ENCODE data around the gene CDH23.

The CDH23 gene

DNA sequence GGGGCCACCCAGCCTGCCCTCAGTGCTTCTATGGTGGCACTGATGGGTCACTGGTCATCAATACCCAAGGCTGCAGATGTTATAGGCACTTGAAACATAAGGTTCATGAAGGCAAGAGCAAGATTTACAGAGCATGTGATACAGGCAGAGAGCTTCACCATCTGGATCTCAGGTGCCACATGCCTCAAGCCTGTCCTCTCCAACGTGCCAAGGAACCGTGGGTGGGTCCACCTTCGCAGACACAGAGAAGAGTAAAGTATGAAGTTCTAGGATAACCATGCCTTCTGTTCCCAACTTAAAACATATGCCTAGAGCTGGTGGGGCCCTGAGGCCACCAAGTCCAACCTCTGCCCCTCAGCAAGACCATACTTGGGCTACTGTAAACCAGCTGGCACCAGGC is 26.7 kb upstream of the CDH23 start:
- no peak for DNase-seq (ENCODE audit: low spot score)

DNA sequence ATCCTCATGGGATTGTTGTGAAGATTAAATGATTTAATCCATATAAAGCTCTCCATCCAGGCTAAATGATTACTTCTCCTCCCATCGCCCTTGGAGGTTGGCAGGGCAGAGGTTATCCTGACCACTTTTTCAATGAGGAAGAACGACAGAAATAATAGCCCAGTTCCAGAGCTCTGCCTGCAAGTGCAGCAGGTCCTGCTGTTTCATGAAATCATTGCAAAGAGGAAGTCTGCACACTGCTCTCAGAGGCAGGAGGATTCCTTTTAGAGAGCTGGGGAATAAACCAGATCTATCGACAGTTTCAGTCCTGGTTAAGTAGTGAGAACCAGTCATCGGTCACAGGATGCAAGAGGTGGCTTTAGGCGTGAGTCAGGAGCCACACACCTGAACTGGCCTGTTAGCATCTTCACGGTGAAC is 25.0 kb upstream of the CDH23 start:
- DNase-seq (ENCODE audit: low spot score), result peak; percentile 46

DNA sequence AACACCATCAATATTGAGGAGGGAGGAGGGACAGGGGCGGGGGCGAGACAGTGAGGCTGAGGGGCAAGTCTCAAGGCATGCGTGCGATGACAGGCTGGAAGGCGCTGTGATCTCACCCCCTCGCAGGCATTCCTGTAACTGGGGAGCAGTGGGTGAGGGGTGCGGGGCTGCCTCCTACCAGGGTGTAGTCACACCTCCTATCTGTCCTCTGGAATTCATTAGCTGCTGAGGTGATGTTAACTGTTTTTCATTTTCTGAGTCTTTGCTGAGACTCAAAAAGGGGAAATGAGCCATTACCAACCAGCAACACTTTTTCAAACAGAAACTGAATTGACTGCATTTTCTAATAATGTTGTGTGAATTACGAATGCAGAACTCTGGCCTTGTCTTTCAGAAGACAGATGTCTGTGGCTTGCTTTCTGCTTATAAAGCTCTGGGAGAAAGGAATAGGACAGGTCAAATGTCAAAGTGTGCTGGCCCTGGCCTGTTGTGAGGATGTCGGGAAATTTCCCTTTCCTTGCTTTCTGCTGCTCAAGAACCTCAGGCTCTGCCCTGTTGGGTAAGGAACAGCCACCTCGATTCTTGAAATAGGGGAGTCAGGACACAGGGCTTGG is 23.7 kb upstream of the CDH23 start:
- DNase-seq (ENCODE audit: low spot score), result peak; percentile 34

DNA sequence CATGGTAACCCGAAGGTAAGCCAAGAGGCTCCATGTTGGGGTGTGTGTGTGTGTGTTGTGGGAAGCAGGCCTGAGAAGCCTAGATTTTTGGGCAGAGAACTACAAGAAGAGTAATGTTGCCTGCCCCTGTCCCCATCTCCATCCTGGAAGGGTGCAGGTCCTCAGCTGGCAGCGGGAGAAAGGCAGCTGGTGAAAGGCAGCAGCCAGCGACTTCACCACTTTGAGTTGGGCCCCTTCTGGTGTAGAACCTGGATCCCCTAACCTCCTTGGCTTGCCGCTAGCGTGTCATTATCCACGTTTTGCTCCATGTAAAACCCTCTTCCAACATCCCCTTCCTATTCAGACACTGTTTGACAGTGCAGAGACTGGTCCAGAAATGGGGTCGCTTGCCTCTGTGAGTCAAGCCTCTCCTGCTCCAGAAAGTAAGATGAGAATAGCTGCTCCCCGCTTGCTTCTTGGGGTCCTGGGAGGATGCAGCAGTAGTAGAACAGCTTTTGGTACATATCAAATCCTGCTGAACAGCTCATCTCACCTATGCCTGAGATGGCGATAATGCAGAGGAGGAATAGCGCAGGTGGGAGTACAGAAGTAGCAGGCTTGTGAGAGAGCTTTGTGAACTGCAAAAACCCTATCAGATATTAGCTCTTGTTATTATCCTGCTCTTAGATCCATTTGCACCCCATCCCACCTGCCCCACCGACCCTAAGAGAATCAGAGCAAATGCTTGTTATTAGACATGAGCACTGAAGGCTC is 22.1 kb upstream of the CDH23 start:
- DNase-seq (ENCODE audit: low spot score), result no peak

DNA sequence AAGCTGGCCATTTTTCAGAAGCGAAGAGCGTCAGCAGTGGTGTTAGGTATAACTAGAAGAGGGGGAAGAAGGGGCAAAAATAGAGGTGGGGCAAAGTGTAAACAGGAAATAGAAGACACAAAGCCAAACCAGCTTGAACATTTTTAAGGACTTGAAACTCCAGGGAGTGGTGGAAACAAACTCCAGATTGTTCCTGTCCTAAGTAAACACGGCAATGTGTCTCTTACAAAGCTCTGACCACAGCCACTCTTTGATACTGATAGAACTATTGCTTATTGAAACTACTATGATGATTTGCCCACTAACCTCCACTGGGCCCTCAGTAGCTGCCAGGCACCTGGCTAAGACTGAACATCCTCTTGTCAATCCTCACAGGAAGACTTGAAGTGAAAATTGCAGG is 20.8 kb upstream of the CDH23 start:
- DNase-seq (ENCODE audit: low spot score), result no peak

DNA sequence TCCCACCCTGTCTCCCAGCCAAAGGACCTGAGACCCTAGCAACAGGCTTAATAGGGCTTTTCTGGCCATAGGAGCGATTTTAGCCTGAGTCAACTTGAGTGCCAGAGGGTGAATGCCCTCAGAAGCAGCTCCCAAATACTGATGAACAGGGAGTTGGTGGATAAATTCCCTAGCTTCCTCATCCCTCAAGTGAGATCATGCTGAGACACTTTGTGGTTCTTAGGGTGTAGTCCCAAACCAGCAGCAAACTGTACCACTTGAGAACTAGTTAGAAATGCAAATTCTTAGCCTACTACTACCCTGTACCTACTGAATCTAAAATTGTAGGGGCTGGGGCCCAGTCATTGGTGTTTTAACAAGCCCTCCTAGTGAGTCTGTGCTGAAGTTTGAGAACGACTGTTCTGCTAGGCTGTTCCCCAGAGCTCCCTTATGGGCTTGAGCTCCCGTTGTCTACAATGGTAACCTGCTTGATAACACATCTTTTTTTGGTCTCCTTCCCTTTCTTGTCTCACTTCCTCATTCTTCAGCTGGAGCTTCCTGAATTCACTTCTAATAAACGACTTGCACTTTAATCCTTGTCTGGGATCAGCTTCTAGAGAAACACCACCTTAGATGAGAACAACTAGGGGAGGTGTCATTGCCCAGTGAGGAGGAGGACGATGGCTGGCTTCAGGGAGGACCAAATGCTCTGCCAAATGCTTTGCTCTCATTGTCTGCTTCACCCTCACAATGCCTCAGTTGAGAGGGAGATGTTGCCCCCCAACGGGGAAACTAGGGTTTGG is 18.2 kb upstream of the CDH23 start:
- DNase-seq (ENCODE audit: low spot score), result peak; percentile 47

DNA sequence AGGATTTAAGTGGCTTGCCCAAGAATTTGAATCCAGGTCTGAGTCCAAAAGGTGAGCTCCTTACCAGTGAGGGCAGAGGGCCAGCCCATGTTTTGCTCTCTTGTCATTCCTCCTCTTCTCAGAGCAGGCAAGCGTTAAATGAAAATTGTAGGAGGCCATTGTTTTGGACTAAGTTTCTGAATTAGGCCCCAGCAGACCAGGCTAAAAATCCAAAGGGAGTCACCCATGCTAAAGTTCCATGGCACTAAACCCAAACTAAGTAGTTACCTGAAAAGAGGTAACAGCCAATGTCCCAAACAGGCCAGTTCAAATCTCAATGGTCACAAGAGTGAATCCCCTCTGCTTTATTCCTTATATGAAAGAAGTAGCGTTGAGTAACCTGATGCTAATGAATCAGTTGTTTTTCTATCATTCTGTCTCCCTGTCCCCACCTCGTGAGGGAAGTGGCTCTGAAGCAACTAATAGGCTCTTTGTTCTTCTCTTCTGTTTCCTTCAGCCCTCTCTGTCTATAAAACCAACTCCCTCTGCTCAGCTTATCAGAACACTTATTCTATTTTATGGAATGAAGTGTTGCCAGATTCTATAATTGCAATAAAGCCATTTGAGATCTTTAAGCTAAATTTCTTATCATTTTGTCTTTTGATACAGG is 17.5 kb upstream of the CDH23 start:
- no peak for DNase-seq (ENCODE audit: low spot score)

DNA sequence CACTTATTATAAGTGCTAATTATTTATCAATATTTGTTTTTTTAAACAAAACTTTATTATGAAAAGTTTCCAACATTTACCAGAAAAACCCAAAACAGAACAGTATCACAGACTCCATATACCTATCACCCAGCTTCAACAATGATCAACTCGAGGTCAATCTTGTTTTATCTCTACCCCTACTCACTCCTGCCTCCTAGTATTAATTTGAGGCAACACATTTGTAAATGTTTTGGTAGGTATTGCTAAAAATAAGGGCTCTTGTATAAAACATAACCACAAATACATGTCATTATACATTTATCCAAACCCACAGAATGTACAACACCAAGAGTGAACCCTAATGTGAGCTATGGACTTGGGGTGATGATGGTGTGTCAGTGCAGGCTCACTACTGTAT is 15.9 kb upstream of the CDH23 start:
- no peak for DNase-seq (ENCODE audit: low spot score)

DNA sequence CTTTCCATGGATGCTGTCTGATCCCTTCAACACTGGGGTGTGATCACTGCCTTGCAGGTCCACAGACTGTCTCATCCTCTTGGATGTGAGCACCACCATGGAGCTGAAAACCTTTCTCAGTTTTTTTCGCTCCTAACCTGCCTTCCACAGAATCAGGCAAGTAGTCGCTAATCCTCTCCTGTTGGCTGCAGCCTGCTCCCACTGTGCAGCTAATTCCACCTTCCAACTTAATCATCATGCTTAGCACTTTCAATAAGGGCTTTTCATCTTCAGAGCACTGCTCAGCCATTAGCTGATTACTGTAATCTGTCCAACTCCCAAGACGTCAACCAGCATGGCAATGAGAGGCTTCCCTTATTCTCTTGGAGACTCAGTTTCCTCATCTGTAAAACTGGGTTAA is 15.1 kb upstream of the CDH23 start:
- DNase-seq (ENCODE audit: low spot score), result no peak

DNA sequence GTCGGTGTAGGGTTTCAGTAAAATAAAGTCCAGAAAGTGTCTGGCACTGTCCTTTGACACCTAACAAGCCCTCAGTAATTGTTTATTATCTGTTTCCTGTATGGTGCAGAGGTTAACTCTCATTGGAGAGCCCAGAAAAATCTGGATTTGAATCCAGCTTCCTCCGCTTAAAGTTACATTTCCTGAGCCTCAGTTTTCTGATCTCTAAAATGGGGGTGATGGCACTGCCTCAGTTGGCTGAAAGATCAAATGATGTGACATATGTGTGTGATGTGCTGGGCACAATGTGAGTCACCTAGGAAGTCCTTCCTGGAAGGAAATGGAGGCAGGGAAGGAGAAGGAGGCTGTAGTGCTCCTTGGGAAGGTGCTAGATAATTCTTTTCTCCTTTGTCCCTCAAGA is 14.7 kb upstream of the CDH23 start:
- DNase-seq (ENCODE audit: low spot score), result no peak

DNA sequence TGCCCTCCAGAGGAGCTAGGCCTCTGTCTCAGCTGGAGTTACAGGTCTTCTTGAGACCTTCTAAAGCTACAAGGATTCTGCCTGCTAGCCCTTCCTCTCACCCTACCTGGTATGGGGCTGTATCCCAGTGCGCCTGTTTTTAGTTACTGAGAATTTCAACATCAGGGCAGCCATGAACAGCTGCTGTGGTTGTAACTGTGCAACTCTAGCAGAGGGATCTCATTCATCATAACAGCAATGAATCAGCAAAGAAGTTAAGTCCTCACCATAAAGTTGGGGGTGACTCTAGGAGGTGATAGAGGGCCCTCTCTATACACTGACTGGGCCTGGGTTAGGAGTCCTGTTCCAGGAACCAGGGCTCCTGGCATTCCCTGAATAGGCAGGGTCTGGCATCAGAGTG is 14.0 kb upstream of the CDH23 start:
- no peak for DNase-seq (ENCODE audit: low spot score)

DNA sequence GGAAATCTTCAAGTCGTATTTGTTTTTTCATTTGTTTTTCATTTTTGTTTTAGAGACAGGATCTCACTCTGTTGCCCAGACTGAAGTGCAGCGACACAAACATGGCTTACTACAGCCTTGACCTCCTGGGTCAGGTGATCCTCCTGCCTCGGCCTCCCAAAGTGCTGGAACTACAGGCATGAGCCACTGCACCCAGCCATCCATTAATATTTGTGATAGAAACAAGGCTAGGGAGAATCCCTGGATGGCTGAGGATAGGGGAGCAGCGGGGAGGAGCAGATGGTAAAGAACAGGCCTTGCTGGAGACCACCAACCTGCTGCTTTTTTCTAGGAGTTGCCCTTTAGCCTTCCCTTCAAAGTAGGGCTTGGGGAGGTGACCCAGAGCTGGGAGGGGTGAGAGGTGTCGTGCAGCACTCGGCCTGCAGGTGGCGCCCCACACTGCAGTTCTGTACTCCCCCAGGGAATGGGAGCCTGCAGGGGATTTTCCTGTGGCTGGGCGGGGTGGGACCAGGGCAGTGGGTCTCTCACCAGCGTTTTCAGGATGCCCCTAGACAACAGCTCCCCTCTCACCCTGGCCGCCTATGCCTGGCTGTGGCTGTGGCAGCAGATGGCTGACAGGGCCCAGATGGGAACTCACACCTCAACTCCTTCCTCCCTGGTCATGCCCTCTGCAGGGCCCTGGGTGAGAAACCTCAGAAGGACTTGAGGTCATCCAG is 12.6 kb upstream of the CDH23 start:
- peak; percentile 64 for DNase-seq (ENCODE audit: low spot score)

DNA sequence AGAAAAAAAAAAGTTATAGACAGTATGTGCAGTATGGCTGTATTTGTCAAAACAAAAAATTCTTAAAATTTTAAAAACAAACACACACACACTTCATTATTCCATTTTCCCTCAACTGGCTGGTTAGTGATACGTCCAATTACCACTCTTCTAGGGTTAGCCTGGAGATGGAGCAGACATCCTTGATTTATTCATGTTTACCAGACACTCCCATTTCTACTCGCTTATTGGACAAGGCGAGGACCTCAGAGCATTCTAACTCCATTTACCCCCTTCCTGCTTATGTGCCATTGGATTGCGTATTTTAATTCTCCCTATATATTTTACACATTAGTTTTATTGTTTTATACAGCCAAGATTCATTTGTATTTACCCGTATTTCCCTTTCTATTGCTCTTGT is 8.5 kb upstream of the CDH23 start:
- DNase-seq (ENCODE audit: low spot score), result no peak

DNA sequence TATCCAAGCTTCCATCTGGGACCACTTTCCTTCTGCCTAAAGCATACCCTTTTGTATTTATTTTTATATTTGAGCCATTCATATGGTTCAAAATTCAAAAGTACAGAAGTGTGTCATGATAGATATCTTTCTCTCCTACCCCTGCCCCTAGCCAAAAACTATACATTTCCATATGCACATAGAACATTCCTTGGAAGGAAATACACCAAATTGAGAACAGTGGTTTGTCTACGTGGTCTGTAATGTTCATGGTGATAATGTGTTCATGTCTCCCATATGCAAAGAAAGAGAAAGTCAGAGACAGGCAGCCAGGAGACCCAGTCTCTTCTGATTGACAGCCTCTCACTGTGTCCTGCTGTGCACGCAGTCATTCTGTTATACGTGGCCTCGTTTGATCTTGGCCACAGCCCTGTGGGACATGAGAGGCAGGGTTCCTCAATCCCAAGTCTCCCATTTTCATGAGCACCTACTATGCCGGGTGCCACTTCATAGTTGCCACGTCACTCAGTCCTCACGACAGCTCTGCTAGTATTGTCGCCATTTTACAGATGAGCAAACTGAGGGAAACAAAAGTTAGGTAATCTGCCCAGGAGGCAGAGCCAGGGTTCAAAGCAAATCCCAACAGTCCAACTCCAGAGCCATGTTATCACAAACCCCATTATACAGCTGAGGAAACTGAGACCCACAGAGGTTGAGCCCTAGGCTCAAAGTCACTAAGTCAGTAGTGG is 8.0 kb upstream of the CDH23 start:
- no peak for DNase-seq (ENCODE audit: low spot score)

DNA sequence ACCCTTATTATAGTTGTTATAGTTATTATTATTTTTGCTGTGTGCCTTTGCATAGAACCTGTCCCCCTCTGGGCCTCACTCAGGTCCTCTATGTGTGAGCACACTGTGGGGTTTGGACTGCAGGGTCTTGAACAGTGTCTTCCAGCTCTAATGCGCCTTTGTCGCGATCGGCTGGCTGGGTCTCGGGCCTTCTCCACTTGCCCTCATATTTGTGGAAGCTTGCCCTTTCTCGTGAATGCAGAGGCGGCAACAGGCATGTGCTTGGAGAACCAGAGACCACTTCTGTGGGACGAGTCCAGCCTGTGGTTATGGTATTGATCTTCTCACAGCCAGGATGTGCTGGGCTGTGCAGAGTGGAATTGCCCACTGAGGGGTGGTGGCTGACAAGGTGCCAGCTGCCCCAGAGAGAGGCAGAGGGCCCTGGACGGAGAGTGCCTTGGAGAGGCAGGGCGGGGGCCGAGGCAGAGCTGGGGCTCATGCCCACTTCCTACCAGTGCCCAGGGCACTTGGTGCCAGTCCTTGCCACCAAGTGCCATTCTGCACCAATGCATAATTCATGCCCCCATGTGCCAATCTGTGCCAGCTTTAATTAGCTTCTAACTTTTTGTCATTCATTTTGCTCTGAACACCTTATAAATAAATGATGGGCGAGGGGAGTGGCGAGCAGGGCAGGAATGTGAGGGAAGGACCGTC is 6.8 kb upstream of the CDH23 start:
- DNase-seq (ENCODE audit: low spot score), result peak; percentile 45

DNA sequence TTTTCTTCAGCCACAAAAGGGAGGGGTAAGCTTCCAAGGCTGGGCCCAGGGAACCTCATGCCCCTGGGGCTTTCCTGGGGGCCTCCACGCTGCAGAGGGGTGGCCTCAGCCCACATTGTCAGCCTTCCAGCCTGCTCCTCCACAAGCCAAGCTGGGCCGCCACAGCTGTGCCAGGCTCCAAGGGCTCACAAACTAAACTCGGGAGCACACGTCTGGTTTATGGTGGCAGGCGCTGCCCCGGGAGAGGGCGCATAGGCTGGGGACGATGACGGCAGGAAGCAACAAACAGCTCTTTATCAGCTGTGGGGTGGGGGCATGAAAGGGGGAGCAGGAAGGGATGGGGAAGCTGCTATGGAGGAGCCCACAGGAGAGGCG is 6.3 kb upstream of the CDH23 start:
- DNase-seq (ENCODE audit: low spot score), result peak; percentile 83

DNA sequence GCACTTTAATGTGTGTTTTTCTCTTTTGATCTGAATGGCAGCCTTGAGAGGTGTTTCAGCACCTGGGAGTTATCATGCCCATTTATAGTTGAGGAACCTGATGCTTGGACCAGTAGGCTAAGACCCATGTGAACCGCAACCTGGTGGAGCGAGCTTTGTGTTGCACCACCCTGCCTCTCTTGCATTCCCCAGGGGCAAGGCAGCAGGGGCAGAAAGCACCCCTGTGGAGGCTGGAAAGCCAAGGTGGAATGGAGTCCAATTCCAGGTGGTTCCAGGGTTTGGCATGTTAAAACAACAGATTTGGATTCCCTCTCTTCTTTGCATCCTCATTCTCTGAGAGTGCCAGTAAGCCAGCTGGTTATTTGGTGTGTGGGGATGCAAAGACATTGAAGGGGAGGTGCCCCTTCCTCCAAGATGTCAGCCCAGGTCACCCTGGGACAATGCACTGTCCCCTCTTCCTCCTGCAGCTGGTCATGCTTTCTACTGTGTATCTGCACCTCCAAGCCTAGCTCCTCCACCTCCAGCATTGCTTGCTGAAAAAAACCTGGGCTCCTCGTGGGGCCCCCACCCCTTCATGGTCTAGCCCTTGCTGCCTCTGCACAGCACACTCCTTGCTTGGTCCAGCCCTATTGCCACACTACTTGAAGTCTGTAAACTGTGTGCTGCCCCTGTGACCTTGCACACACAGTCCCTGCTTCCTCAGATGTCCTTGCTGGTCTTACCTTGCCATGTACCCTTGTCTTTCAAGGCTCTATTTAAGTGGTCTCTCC is 5.6 kb upstream of the CDH23 start:
- no peak for DNase-seq (ENCODE audit: low spot score)

DNA sequence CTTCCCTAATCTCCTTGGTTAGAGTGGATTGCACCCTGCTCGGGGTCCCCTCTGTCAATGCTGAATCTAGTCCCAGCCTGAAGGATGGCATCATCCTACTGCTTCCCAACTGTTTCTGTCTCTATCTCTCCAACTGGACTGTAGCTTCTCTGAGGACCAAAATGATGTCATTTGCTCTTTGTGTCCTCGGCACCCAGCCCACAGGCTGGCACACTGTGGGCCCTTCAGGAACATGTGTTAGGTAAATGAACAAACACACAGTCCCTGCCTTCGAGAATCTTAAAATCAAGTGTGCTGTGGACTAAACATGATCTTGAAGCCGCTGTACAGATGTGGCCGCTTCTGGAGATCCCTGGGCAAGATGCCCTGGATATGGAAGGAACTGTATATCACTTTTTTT is 5.0 kb upstream of the CDH23 start:
- DNase-seq (ENCODE audit: low spot score), result no peak

DNA sequence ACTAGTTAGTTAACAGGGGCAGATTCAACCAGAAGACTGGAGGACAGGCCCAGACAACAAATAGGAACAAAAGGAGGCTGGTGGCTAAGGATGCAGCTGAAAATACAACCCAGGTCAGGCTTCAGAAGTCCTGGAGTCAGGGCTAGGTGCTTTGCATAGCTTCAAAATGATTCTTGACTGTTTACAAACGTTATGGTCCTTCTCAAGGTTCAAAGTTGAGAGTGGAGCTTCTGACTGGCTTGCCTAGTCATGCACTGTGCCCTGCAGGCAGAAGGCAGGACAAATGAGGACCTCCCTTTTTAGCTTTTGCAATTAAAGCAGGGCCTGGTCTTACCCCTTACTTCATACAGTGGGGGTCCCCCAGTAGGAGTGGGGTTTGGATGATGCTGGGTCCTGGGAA is 4.4 kb upstream of the CDH23 start:
- no peak for DNase-seq (ENCODE audit: low spot score)

Data from globus pallidus (tissue), 1 donor.